HG03159 (cell line): ENCODE data around the gene BCAN.

Experiments
- ATAC-seq: cut with Tn5 transposase; IDR thresholded peaks from one replicate; pipeline ENCODE4 v1.9.1; 2021; ENCODE audit warnings: mild to moderate bottlenecking, moderate library complexity; ENCODE audit not compliant: unreplicated experiment

BCAN gene

GRCh38 chr1:156676114-156676819, 34.4 kb downstream of the BCAN start:
- no peak for ATAC-seq

- ATAC-seq, result no peak
These were observed 35.1 kb downstream of the BCAN start, which contains the start of gene NES for GRCh38 chr1:156676820-156677615. TSS of gene NES (minus strand) at chr1:156677407. CDS start at chr1:156677264, 143 bp downstream.

- ATAC-seq, result no peak
These were observed 36.0 kb downstream of the BCAN start for GRCh38 chr1:156677616-156678596.

- ATAC-seq, result no peak
These were observed 38.1 kb downstream of the BCAN start for GRCh38 chr1:156680056-156680455.

GRCh38 chr1:156681196-156681960, 39.5 kb downstream of the BCAN start:
- ATAC-seq, result no peak

- no peak for ATAC-seq
These were observed 40.4 kb downstream of the BCAN start for GRCh38 chr1:156682166-156682890.

GRCh38 chr1:156684227-156684782, 42.4 kb downstream of the BCAN start:
- ATAC-seq, result no peak

GRCh38 chr1:156689035-156689952, 47.4 kb downstream of the BCAN start:
- ATAC-seq, result no peak

GRCh38 chr1:156689953-156690674, 48.2 kb downstream of the BCAN start:
- no peak for ATAC-seq

- ATAC-seq, result no peak
These were observed 48.7 kb downstream of the BCAN start for GRCh38 chr1:156690675-156691036.

- ATAC-seq, result no peak
These were observed 49.3 kb downstream of the BCAN start for GRCh38 chr1:156691191-156691590.

- no peak for ATAC-seq
These were observed 49.9 kb downstream of the BCAN start for GRCh38 chr1:156691665-156692440.

GRCh38 chr1:156692441-156692924, 50.6 kb downstream of the BCAN start:
- ATAC-seq, result no peak

- no peak for ATAC-seq
These were observed 51.3 kb downstream of the BCAN start for GRCh38 chr1:156692925-156693847.

- no peak for ATAC-seq
These were observed 52.2 kb downstream of the BCAN start for GRCh38 chr1:156693848-156694689.
